Osteocyte (in vitro differentiated cells): ENCODE results near the gene SF1. TPM values are rescaled to one million over a fixed set of nuclear protein-coding genes. Genes with fewer than 3 reads are reported as not detected.

Experiments
- DNase-seq: peaks from one replicate; pipeline ENCODE4 v3.0.0; 2021; ENCODE audit warnings: mixed read lengths; ENCODE audit not compliant: unreplicated experiment; ENCODE audit errors: extremely low spot score
- H3K27ac Mint-ChIP-seq: one replicate; pipeline ENCODE4 v1.8.0; 2021; ENCODE audit warnings: mild to moderate bottlenecking, mixed read lengths; ENCODE audit not compliant: unreplicated experiment
- H3K27me3 Mint-ChIP-seq: one replicate; pipeline ENCODE4 v1.8.0; 2021; ENCODE audit warnings: mixed read lengths; ENCODE audit not compliant: unreplicated experiment
- H3K36me3 Mint-ChIP-seq: one replicate; pipeline ENCODE4 v1.8.0; 2021; ENCODE audit warnings: mixed read lengths; ENCODE audit not compliant: unreplicated experiment
- H3K4me1 Mint-ChIP-seq: one replicate; pipeline ENCODE4 v1.8.0; 2021; ENCODE audit warnings: mixed read lengths; ENCODE audit not compliant: unreplicated experiment
- H3K4me3 Mint-ChIP-seq: one replicate; pipeline ENCODE4 v1.8.0; 2021; ENCODE audit warnings: mild to moderate bottlenecking, moderate library complexity, mixed read lengths; ENCODE audit not compliant: unreplicated experiment
- H3K9me3 Mint-ChIP-seq: one replicate; pipeline ENCODE4 v1.8.0; 2021; ENCODE audit warnings: mixed read lengths; ENCODE audit not compliant: unreplicated experiment
- CTCF ChIP-seq: fragments of 200-600 bp; sonication (generic); IDR thresholded peaks from 2 replicates; pipeline ENCODE4 v1.5.0; 2021; ENCODE audit warnings: antibody characterized with exemption, mild to moderate bottlenecking, moderate library complexity
- total RNA-seq: library from RNA; stranded (reverse); gene quantifications from 2 replicates; pipeline ENCODE4 v1.2.1, GENCODE V29; 2021

SF1 gene
- total RNA-seq, 1 donor from 2014 or later = 290 TPM

GRCh38 chr11:64786308-64786707 is 8.0 kb upstream of the SF1 start:
- TF ChIP-seq CTCF = no peak
- DNase-seq = no peak
- Mint-ChIP-seq H3K27me3 (no peaks in the 10 kb centered on the region), H3K27ac (no peak overlapping the region), H3K36me3 (peaks cover 4% of the 10 kb centered on the region), H3K4me1 (no peaks in the 10 kb centered on the region), H3K4me3 (no peak overlapping the region), H3K9me3 (no peaks in the 10 kb centered on the region)

GRCh38 chr11:64784813-64785581 is 6.7 kb upstream of the SF1 start:
- Mint-ChIP-seq H3K27ac (no peak overlapping the region), H3K27me3 (no peaks in the 10 kb centered on the region), H3K4me3 (no peak overlapping the region), H3K4me1 (no peaks in the 10 kb centered on the region), H3K36me3 (peaks cover 4% of the 10 kb centered on the region), H3K9me3 (no peaks in the 10 kb centered on the region)
- DNase-seq = no peak
- no peak for TF ChIP-seq CTCF

- H3K27me3 Mint-ChIP-seq = no peaks in the 10 kb centered on the region
- H3K36me3 Mint-ChIP-seq = peaks cover 33% of the 10 kb centered on the region
- H3K9me3 Mint-ChIP-seq = no peaks in the 10 kb centered on the region
- peak overlapping the region; percentile 84 for H3K4me3 Mint-ChIP-seq
- peaks cover 31% of the 10 kb centered on the region for H3K4me1 Mint-ChIP-seq
- TF ChIP-seq CTCF = no peak
- no peak overlapping the region for H3K27ac Mint-ChIP-seq
- no peak for DNase-seq
Observed at GRCh38 chr11:64778223-64778472, 194 bp downstream of the SF1 start.

GRCh38 chr11:64777449-64778222 is 706 bp downstream of the SF1 start:
- H3K27ac Mint-ChIP-seq = peak overlapping the region; percentile 70
- peaks cover 37% of the 10 kb centered on the region for H3K36me3 Mint-ChIP-seq
- H3K4me1 Mint-ChIP-seq = peaks cover 31% of the 10 kb centered on the region
- TF ChIP-seq CTCF = no peak
- H3K4me3 Mint-ChIP-seq = peak overlapping the region; percentile 81
- H3K27me3 Mint-ChIP-seq = no peaks in the 10 kb centered on the region
- DNase-seq = peak; percentile 93
- no peaks in the 10 kb centered on the region for H3K9me3 Mint-ChIP-seq

- no peaks in the 10 kb centered on the region for H3K9me3 Mint-ChIP-seq
- no peak for DNase-seq
- TF ChIP-seq CTCF = no peak
- no peaks in the 10 kb centered on the region for H3K27me3 Mint-ChIP-seq
- H3K4me1 Mint-ChIP-seq = peaks cover 32% of the 10 kb centered on the region
- H3K27ac Mint-ChIP-seq = peak overlapping the region; percentile 70
- peaks cover 43% of the 10 kb centered on the region for H3K36me3 Mint-ChIP-seq
- peak overlapping the region; percentile 81 for H3K4me3 Mint-ChIP-seq
Observed at GRCh38 chr11:64776875-64777274, 1.5 kb downstream of the SF1 start.
